HL-60 (cell line): ENCODE results near the gene SPDEF.

Experiments used
- DNase-seq, 2 experiments: peaks; one replicate each; pipeline ENCODE4 v3.0.0-alpha.2; 2010 to 2020; ENCODE audit warnings: low read depth in 1 of 2, low spot score in 1 of 2
- H3K27ac ChIP-seq: fragments of 250-450 bp; sonication (Bioruptor Pico); replicated peaks from 2 replicates; pipeline ENCODE4 v1.5.1; 2020; ENCODE audit warnings: mild to moderate bottlenecking, moderate library complexity
- H3K27me3 ChIP-seq: fragments of 250-450 bp; sonication (Bioruptor Pico); 2 replicates; pipeline ENCODE4 v1.5.1; 2021; ENCODE audit warnings: mild to moderate bottlenecking, moderate library complexity; ENCODE audit not compliant: insufficient read depth, poor library complexity, severe bottlenecking
- H3K4me3 ChIP-seq: replicated peaks from 2 replicates; pipeline ENCODE4 v1.5.1; 2011; ENCODE audit warnings: mild to moderate bottlenecking, control low read depth, low read length; ENCODE audit not compliant: insufficient read depth
- CTCF ChIP-seq: IDR thresholded peaks from one replicate; pipeline ENCODE4 v1.5.1; 2011; ENCODE audit warnings: low read length, control low read depth, inconsistent platforms; ENCODE audit not compliant: insufficient read depth
- GABPA ChIP-seq: IDR thresholded peaks from 2 replicates; pipeline ENCODE4 v1.6.1; 2012; ENCODE audit warnings: low read depth
- POLR2AphosphoS5 ChIP-seq: IDR thresholded peaks from 2 replicates; pipeline ENCODE4 v1.6.1; 2012; ENCODE audit warnings: low read depth
- REST ChIP-seq: IDR thresholded peaks from 2 replicates; pipeline ENCODE4 v1.6.1; 2012; ENCODE audit warnings: low read depth; ENCODE audit not compliant: insufficient replicate concordance
- SPI1 ChIP-seq: IDR thresholded peaks from 2 replicates; pipeline ENCODE4 v1.6.1; 2012; ENCODE audit warnings: low read depth, mild to moderate bottlenecking, borderline replicate concordance

The SPDEF gene

DNA sequence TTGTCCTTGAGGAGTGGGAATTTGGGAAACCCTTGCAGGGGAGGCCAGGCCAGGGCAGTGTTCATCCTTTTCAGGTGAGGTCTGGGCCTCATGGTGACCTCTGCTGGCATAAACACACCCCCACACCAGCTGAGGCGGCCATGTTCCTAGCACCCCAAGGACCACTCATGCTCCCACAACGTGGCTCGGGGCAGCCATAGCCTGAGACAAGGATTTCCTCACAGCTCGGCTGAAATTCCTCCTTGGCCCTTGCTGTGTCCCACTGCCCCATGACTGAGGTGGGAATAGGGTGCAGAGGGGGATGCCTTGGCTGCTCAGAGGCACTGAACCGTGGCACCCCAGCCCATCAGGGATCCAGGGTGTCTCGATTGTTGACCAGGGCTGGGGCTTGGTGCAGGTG lies 27.3 kb upstream of the SPDEF start:
- H3K4me3 ChIP-seq = no peak overlapping the region
- peak; percentile 3 for TF ChIP-seq CTCF
- TF ChIP-seq REST = no peak
- no peaks in the 10 kb centered on the region for H3K27me3 ChIP-seq
- DNase-seq = no peak
- no peak overlapping the region for H3K27ac ChIP-seq

DNA sequence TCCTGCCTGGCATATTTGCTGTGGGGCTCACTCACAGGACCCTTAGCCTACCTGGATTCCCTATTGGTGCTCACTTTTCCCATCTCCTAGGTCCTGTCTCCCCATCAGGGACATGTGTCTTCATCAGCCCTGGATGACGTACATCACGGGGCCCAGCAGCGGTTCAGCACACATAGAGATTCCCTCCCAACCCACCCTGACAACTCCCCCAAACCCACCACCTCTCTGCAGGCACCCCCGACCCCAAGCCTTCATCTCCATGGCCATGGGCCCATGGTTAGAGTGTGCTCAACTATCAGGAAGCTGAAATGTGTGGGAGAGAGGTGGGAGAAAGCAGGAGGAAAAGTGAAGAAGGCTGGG lies 25.4 kb upstream of the SPDEF start:
- H3K4me3 ChIP-seq = no peak overlapping the region
- DNase-seq = no peak
- no peak overlapping the region for H3K27ac ChIP-seq
- no peaks in the 10 kb centered on the region for H3K27me3 ChIP-seq
- TF ChIP-seq GABPA = no peak
- no peak for TF ChIP-seq SPI1
- TF ChIP-seq CTCF = no peak
- TF ChIP-seq POLR2AphosphoS5 = no peak
- no peak for TF ChIP-seq REST

- Histone ChIP-seq H3K27me3 (no peaks in the 10 kb centered on the region), H3K4me3 (no peak overlapping the region), H3K27ac (no peak overlapping the region)
- no peak for TF ChIP-seq POLR2AphosphoS5
- TF ChIP-seq REST = no peak
- no peak for TF ChIP-seq CTCF
- TF ChIP-seq GABPA = no peak
- no peak for TF ChIP-seq SPI1
- no peak for DNase-seq
Measured at GRCh38 chr6:34580707-34581560, 24.8 kb upstream of the SPDEF start.
